PC-9 (cell line): ENCODE measurements around the gene CGB8. TPM values are rescaled to one million over a fixed set of nuclear protein-coding genes. Genes with fewer than 3 reads are reported as not detected.

Experiments
- BruUV-seq: library from RNA; stranded (reverse); fragments of 400-500 nt; replicated peaks from 2 replicates; lab custom pipeline; 2021; lab: Mats Ljungman, UMichigan
- CTCF ChIA-PET: fragments of 300-600 bp; sonication (Branson Sonifier 250); formaldehyde crosslinking; loops from one replicate; lab custom pipeline; 2022; ENCODE audit warnings: antibody characterized with exemption; lab: Charles Lee
- POLR2A ChIA-PET: fragments of 300-600 bp; sonication (Branson Sonifier 250); formaldehyde crosslinking; loops from one replicate; lab custom pipeline; 2022; ENCODE audit warnings: antibody characterized with exemption; ENCODE audit not compliant: unreplicated experiment; lab: Charles Lee
- DNase-seq, 2 experiments: peaks; one replicate each; pipeline versions ENCODE4 v3.0.0 to v3.0.0-alpha.2; 2015 to 2022; ENCODE audit warnings: mixed read lengths in 1 of 2
- H2AFZ ChIP-seq: fragments of 200-600 bp; sonication (generic); 2 replicates; pipeline ENCODE4 v1.8.1; 2017; ENCODE audit warnings: antibody characterized with exemption
- H3F3A ChIP-seq: fragments of 200-600 bp; sonication (generic); 2 replicates; pipeline ENCODE4 v1.8.1; 2017; ENCODE audit warnings: antibody characterized with exemption, mild to moderate bottlenecking, low read depth; ENCODE audit not compliant: insufficient read depth
- H3K27ac ChIP-seq: fragments of 200-600 bp; sonication (generic); 2 replicates; pipeline ENCODE4 v1.6.1; 2016; ENCODE audit warnings: mixed run types
- H3K27me3 ChIP-seq: fragments of 200-600 bp; sonication (generic); 2 replicates; pipeline ENCODE4 v1.6.1; 2016; ENCODE audit warnings: low read depth, mixed run types; ENCODE audit not compliant: insufficient read depth
- H3K36me3 ChIP-seq: fragments of 200-600 bp; sonication (generic); 2 replicates; pipeline ENCODE4 v1.6.1; 2016; ENCODE audit warnings: low read depth, mixed run types
- H3K4me1 ChIP-seq: fragments of 200-600 bp; sonication (generic); replicated peaks from 2 replicates; pipeline ENCODE4 v1.6.1; 2016; ENCODE audit warnings: mixed run types; ENCODE audit not compliant: insufficient read depth
- H3K4me2 ChIP-seq: fragments of 200-600 bp; sonication (generic); 2 replicates; pipeline ENCODE4 v1.6.1; 2017; ENCODE audit warnings: mixed run types
- H3K4me3 ChIP-seq: fragments of 200-600 bp; sonication (generic); 2 replicates; pipeline ENCODE4 v1.6.1; 2016; ENCODE audit warnings: mixed run types
- H3K79me2 ChIP-seq: fragments of 200-600 bp; sonication (generic); 2 replicates; pipeline ENCODE4 v1.6.1; 2017; ENCODE audit warnings: low read depth, mixed run types
- H3K9me2 ChIP-seq: fragments of 200-600 bp; sonication (generic); 2 replicates; pipeline ENCODE4 v1.8.1; 2017; ENCODE audit warnings: mild to moderate bottlenecking; ENCODE audit not compliant: insufficient read depth
- H3K9me3 ChIP-seq: fragments of 200-600 bp; sonication (generic); 2 replicates; pipeline ENCODE4 v1.8.1; 2016; ENCODE audit warnings: low read depth; ENCODE audit not compliant: insufficient read depth
- H4K20me1 ChIP-seq: fragments of 200-600 bp; sonication (generic); 2 replicates; pipeline ENCODE4 v1.8.1; 2017; ENCODE audit not compliant: insufficient read depth
- EZH2 ChIP-seq: fragments of 200-600 bp; sonication (generic); IDR thresholded peaks from 2 replicates; pipeline ENCODE4 v1.8.0; 2017; ENCODE audit warnings: antibody characterized with exemption, low read depth
- intact Hi-C: fragments of 100-400 bp; cut with micrococcal nuclease; formaldehyde crosslinking; loops from one replicate; pipeline ENCODE4 v1.10.0; 2022; ENCODE audit not compliant: unreplicated experiment
- total RNA-seq: library from RNA; stranded (reverse); gene quantifications from 2 replicates; pipeline ENCODE4 v1.2.3, GENCODE V29; 2021
- TF ChIP-seq, protein P1 (sequence below): fragments of 200-600 bp; sonication (generic); conservative IDR thresholded peaks from 2 replicates; pipeline ENCODE4 v1.6.1; 2017; ENCODE audit warnings: mixed run types, antibody characterized with exemption, mild to moderate bottlenecking, moderate library complexity

CGB8 gene
- total RNA-seq, 1 experiment from 2014 or later, result 1.0 TPM

DNA sequence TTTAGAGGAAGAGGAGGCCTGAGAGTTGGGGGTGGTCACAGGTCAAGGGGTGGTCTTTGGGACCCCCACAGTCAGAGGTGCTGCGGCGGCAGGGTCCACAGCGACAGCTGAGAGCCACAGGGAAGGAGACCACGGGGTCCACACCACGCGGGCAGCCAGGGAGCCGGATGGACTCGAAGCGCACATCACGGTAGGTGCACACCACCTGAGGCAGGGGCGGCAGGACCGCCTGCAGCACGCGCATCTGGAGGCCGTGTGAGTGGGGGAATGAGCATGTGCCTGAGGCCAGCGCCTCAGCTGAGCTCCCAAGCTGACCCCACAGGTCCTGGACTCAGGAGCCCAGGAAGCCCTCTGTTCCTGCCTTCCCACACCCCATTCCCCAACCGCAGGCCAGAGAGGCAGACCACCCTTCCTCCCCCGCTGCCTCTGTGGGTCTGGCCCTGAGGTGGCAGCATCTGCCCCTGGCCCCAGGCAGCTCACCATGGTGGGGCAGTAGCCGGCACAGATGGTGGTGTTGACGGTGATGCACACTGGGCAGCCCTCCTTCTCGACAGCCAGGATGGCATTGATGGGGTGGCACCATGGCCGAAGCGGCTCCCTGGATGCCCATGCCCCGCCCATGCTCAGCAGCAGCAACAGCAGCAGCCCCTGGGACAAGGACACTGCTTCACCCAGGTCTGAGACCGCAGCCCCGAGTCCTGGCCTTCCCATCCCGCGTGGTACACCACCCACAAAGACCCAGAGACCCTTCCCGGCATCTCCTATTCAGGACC is 32.7 kb downstream of the CGB8 start:
- Histone ChIP-seq H2AFZ (no peak overlapping the region), H3K27me3 (no peaks in the 10 kb centered on the region), H3K4me1 (peaks cover 9% of the 10 kb centered on the region; the same call in 1 of the 2 replicates), H3K9me2 (no peaks in the 10 kb centered on the region), H3K27ac (no peak overlapping the region), H4K20me1 (no peaks in the 10 kb centered on the region), H3K36me3 (peaks cover 7% of the 10 kb centered on the region; the same call in 1 of the 2 replicates), H3K4me3 (no peak overlapping the region), H3K9me3 (no peaks in the 10 kb centered on the region), H3K4me2 (no peak overlapping the region), H3F3A (peaks cover 31% of the 10 kb centered on the region), H3K79me2 (no peaks in the 10 kb centered on the region)
- TF ChIP-seq EZH2, result no peak
- TF ChIP-seq, protein P1, sequence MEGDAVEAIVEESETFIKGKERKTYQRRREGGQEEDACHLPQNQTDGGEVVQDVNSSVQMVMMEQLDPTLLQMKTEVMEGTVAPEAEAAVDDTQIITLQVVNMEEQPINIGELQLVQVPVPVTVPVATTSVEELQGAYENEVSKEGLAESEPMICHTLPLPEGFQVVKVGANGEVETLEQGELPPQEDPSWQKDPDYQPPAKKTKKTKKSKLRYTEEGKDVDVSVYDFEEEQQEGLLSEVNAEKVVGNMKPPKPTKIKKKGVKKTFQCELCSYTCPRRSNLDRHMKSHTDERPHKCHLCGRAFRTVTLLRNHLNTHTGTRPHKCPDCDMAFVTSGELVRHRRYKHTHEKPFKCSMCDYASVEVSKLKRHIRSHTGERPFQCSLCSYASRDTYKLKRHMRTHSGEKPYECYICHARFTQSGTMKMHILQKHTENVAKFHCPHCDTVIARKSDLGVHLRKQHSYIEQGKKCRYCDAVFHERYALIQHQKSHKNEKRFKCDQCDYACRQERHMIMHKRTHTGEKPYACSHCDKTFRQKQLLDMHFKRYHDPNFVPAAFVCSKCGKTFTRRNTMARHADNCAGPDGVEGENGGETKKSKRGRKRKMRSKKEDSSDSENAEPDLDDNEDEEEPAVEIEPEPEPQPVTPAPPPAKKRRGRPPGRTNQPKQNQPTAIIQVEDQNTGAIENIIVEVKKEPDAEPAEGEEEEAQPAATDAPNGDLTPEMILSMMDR, result no peak
- BruUV-seq, result no TSS peak
- POLR2A ChIA-PET, result interaction anchor here (0.5 to 0.6 kb wide), 2 partner anchors 48 to 71 kb away, joined by 3 to 25 read pairs; no protein-coding TSS in a partner anchor
- CTCF ChIA-PET, result no interaction called here
- intact Hi-C loops, result loop anchor here (5.0 kb wide), 1 partner anchor 41 kb away; the partner anchor contains the start of gene CGB7
- no peak for DNase-seq

DNA sequence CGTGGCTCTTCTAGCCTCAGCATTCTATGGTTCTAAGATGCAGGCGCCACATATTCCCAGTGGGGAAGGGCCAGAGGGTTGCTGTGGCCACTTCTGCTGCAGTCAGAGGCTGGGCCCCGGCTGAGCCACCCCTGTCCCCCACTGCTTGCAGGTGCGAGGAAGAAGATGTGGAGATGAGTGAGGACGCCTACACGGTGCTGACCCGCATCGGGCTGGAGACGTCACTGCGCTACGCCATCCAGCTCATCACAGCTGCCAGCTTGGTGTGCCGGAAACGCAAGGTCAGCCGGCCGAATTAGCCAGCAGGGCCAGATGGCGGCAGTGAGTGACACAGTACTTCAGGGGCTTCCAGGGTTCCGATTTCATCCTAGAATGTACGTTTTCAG is 34.0 kb downstream of the CGB8 start:
- H3F3A ChIP-seq, result peaks cover 20% of the 10 kb centered on the region
- ChIA-PET CTCF (no interaction called here), POLR2A (no interaction called here)
- intact Hi-C loops, result loop anchor here (5.0 kb wide), 1 partner anchor 42 kb away; the partner anchor contains the start of gene CGB7
- peaks cover 9% of the 10 kb centered on the region; the same call in 1 of the 2 replicates for H3K4me1 ChIP-seq
- H3K27ac ChIP-seq, result no peak overlapping the region
- BruUV-seq, result no TSS peak
- H3K27me3 ChIP-seq, result no peaks in the 10 kb centered on the region
- H3K79me2 ChIP-seq, result no peaks in the 10 kb centered on the region
- H4K20me1 ChIP-seq, result peaks cover 4% of the 10 kb centered on the region; the same call in 1 of the 2 replicates
- no peaks in the 10 kb centered on the region for H3K9me3 ChIP-seq
- H3K9me2 ChIP-seq, result no peaks in the 10 kb centered on the region
- peaks cover 7% of the 10 kb centered on the region; the same call in 1 of the 2 replicates for H3K36me3 ChIP-seq
- no peak overlapping the region for H3K4me2 ChIP-seq
- TF ChIP-seq, protein P1, result no peak
- DNase-seq, result no peak
- H3K4me3 ChIP-seq, result no peak overlapping the region
- H2AFZ ChIP-seq, result no peak overlapping the region

DNA sequence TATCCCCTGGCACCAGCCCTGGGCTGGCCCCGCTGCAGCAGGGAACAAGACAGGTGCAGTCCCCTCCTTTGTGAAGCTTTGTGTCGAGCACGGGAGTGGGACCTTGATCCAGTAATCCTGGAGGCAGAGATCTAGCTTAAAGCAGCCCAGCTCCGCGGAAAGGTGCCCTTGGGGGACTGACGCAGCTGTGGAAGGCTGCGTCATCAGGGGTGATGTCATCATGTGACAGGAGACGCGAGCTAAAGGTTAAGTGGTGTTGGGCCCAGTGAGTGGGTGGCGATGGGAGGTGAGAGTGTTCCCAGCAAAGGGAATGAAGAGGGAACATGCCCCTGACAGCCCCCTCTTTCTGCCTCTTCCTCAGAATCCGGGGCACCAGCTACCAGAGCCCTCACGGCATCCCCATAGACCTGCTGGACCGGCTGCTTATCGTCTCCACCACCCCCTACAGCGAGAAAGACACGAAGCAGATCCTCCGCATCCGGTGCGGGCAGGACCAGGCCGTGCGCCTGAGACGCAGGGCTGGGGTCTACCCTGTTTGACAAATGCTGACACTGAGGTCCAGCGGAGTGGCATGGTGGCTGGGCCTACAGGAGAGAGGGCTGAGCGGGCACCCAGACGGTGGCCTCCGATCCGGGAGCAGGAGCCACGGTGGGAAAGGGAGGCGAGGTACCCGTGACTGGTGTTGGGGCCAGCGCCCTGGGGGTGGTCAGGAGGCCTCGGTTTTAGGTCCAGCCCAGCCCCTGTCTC is 34.6 kb downstream of the CGB8 start:
- no TSS peak for BruUV-seq
- POLR2A ChIA-PET, result interaction anchor here (0.6 kb wide), 1 partner anchor 10 kb away, joined by 3 read pairs; no protein-coding TSS in a partner anchor
- CTCF ChIA-PET, result no interaction called here

More for the DNA sequence above, 34.6 kb downstream of the CGB8 start:
- no peak for DNase-seq
- H3K9me2 ChIP-seq, result no peaks in the 10 kb centered on the region
- H3K27ac ChIP-seq, result no peak overlapping the region
- no peak overlapping the region for H3K4me3 ChIP-seq
- H2AFZ ChIP-seq, result no peak overlapping the region
- H3K27me3 ChIP-seq, result no peaks in the 10 kb centered on the region
- intact Hi-C loops, result no loop called here
- no peak overlapping the region for H3K4me2 ChIP-seq
- peaks cover 8% of the 10 kb centered on the region; the same call in 1 of the 2 replicates for H4K20me1 ChIP-seq
- no peak for TF ChIP-seq EZH2
- TF ChIP-seq, protein P1, result no peak
- H3K36me3 ChIP-seq, result peaks cover 7% of the 10 kb centered on the region; the same call in 1 of the 2 replicates
- no peaks in the 10 kb centered on the region for H3K9me3 ChIP-seq
- peaks cover 20% of the 10 kb centered on the region for H3F3A ChIP-seq
- peaks cover 9% of the 10 kb centered on the region; the same call in 1 of the 2 replicates for H3K4me1 ChIP-seq
- no peaks in the 10 kb centered on the region for H3K79me2 ChIP-seq
